HepG2 (cell line): ENCODE measurements around the gene SELENOH. TPM values are rescaled to one million over a fixed set of nuclear protein-coding genes. Genes with fewer than 3 reads are reported as not detected.

ENCODE experiments used
- ATF7 ChIP-seq, 2 experiments: fragments of 450-650 bp in 1 of 2; sonication (generic) in 1 of 2; formaldehyde crosslinking in 1 of 2; IDR thresholded peaks; 2 replicates each; pipeline versions ENCODE4 v1.4.0 to v1.6.1; 2016 to 2020; ENCODE audit warnings: antibody characterized with exemption in 1 of 2, mild to moderate bottlenecking in 1 of 2, missing genetic modification reagents in 1 of 2
- ATRX ChIP-seq: sonication (generic); formaldehyde crosslinking; IDR thresholded peaks from 2 replicates; pipeline ENCODE4 v1.4.0; 2020; ENCODE audit warnings: missing genetic modification reagents, borderline replicate concordance
- GATAD2A ChIP-seq: IDR thresholded peaks from 2 replicates; pipeline ENCODE4 v1.6.1; 2016
- NRL ChIP-seq: sonication (generic); formaldehyde crosslinking; IDR thresholded peaks from 2 replicates; pipeline ENCODE4 v1.5.0; 2020; ENCODE audit warnings: missing genetic modification reagents, mild to moderate bottlenecking, moderate library complexity, borderline replicate concordance
- RCOR2 ChIP-seq: IDR thresholded peaks from 2 replicates; pipeline ENCODE4 v1.6.1; 2016; ENCODE audit warnings: missing biosample characterization, missing genetic modification reagents
- RORA ChIP-seq: sonication (generic); formaldehyde crosslinking; IDR thresholded peaks from 2 replicates; pipeline ENCODE4 v1.5.0; 2020; ENCODE audit warnings: mild to moderate bottlenecking, missing genetic modification reagents, moderate library complexity
- SMYD3 ChIP-seq: sonication (generic); formaldehyde crosslinking; IDR thresholded peaks from 2 replicates; pipeline ENCODE4 v1.8.1; 2023; ENCODE audit warnings: mild to moderate bottlenecking, missing genetic modification reagents
- SOX13 ChIP-seq, 3 experiments: fragments of 450-650 bp in 1 of 3; sonication (generic) in 1 of 3; formaldehyde crosslinking in 1 of 3; IDR thresholded peaks in 2 of 3; conservative IDR thresholded peaks in 1 of 3; 2 replicates each; pipeline versions ENCODE4 v1.5.0 to v1.6.1; 2016 to 2020; ENCODE audit warnings: antibody characterized with exemption in 1 of 3, mild to moderate bottlenecking in 1 of 3, missing compliant biosample characterization in 1 of 3, missing genetic modification reagents in 1 of 3, moderate library complexity in 1 of 3
- ZNF256 ChIP-seq: sonication (generic); formaldehyde crosslinking; conservative IDR thresholded peaks from 2 replicates; pipeline ENCODE4 v1.4.0; 2020; ENCODE audit warnings: missing genetic modification reagents
- ZNF546 ChIP-seq: sonication (generic); formaldehyde crosslinking; conservative IDR thresholded peaks from 2 replicates; pipeline ENCODE4 v1.8.1; 2023; ENCODE audit warnings: mild to moderate bottlenecking, missing genetic modification reagents
- ZNF850 ChIP-seq: sonication (generic); formaldehyde crosslinking; conservative IDR thresholded peaks from 2 replicates; pipeline ENCODE4 v1.9.0; 2021; ENCODE audit warnings: mild to moderate bottlenecking, missing genetic modification reagents
- polyA plus RNA-seq, 8 experiments: library from polyadenylated mRNA; depleted of rRNA in 3 of 8; stranded (reverse) in 7 of 8; unstranded in 1 of 8; fragments of >200 nt; fragmentation: Illumina TruSeq in 4 of 8; extraction: Trizol in 4 of 8; gene quantifications; 2 replicates each; pipeline versions ENCODE4 v1.2.1 to v1.2.3, GENCODE V29; 2011 to 2016; ENCODE audit warnings: low read depth in 4 of 8, missing spikeins in 1 of 8, mixed read lengths in 1 of 8; ENCODE audit not compliant: insufficient read depth in 1 of 8
- total RNA-seq, 5 experiments: library from RNA; depleted of rRNA; stranded (reverse); fragments of >200 nt; fragmentation: Illumina TruSeq; extraction: Trizol; gene quantifications; 2 replicates each; pipeline ENCODE4 v1.2.3, GENCODE V29; 2016; ENCODE audit warnings: low read depth in 1 of 5
- TF ChIP-seq, protein P1 (sequence below): sonication (generic); formaldehyde crosslinking; IDR thresholded peaks from 2 replicates; pipeline ENCODE4 v1.5.1; 2020; ENCODE audit warnings: missing genetic modification reagents, mild to moderate bottlenecking, borderline replicate concordance
- TF ChIP-seq, protein P2 (sequence below): sonication (generic); formaldehyde crosslinking; IDR thresholded peaks from 2 replicates; pipeline ENCODE4 v1.5.1; 2020; ENCODE audit warnings: mild to moderate bottlenecking, missing genetic modification reagents, borderline replicate concordance
- TF ChIP-seq, protein P3 (sequence below): sonication (generic); formaldehyde crosslinking; IDR thresholded peaks from 2 replicates; pipeline ENCODE4 v1.9.0; 2022; ENCODE audit warnings: missing genetic modification reagents, mild to moderate bottlenecking, borderline replicate concordance
- TF ChIP-seq, protein P4 (sequence below): sonication (generic); formaldehyde crosslinking; IDR thresholded peaks from 2 replicates; pipeline ENCODE4 v1.4.0; 2020; ENCODE audit warnings: missing genetic modification reagents, borderline replicate concordance

SELENOH gene
- total and polyA plus RNA-seq, 2 of the 13 experiments (the other 11 are each of a cell fraction or from before 2014, with no cell fraction given): 27.2 to 77.4 TPM

DNA sequence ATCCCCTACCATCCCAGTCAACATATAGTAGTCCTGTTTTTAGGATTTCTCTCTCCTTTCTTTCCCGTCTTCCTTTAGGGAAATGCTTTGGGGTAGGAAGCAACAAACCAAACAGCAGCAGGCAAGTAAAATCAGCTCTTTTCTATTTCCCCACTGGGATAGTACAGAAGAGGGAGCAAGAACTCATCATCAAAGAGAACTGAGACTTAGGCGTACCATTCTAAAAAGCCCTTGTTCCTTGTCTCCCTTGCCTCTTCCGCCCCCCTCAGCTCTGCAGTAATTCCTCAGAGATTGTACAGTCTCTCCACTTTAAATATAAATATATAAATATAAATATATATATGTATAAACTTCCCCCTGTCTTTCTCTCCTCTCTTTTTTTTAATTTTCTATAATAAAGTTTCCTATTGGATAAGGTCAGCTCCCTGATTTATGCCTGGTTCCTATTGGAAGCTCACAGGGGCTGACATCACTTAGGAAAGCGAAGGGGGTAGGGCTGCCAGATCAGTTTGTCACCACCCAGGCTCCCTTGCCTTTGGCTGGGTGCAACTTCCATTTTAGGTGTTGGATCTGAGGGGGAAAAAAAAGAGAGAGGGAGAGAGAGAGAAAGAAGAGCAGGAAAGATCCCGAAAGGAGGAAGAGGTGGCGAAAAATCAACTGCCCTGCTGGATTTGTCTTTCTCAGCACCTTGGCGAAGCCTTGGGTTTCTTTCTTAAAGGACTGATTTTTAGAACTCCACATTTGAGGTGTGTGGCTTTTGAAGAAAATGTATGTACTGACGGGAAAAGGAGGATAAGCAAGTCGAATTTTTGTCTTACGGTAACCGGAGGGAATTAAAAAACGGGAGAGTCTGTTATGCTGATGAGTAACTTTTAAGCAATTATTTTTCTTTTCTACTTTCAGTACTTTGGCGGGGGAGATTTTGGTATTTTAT lies 20.3 kb downstream of the SELENOH start, which contains the start of gene CTNND1 (continued):
- TF ChIP-seq, protein P1, sequence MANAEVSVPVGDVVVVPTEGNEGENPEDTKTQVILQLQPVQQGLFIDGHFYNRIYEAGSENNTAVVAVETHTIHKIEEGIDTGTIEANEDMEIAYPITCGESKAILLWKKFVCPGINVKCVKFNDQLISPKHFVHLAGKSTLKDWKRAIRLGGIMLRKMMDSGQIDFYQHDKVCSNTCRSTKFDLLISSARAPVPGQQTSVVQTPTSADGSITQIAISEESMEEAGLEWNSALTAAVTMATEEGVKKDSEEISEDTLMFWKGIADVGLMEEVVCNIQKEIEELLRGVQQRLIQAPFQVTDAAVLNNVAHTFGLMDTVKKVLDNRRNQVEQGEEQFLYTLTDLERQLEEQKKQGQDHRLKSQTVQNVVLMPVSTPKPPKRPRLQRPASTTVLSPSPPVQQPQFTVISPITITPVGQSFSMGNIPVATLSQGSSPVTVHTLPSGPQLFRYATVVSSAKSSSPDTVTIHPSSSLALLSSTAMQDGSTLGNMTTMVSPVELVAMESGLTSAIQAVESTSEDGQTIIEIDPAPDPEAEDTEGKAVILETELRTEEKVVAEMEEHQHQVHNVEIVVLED (CRISPR knock-in tag): no peak
- no peak for TF ChIP-seq RCOR2
- TF ChIP-seq, protein P2, sequence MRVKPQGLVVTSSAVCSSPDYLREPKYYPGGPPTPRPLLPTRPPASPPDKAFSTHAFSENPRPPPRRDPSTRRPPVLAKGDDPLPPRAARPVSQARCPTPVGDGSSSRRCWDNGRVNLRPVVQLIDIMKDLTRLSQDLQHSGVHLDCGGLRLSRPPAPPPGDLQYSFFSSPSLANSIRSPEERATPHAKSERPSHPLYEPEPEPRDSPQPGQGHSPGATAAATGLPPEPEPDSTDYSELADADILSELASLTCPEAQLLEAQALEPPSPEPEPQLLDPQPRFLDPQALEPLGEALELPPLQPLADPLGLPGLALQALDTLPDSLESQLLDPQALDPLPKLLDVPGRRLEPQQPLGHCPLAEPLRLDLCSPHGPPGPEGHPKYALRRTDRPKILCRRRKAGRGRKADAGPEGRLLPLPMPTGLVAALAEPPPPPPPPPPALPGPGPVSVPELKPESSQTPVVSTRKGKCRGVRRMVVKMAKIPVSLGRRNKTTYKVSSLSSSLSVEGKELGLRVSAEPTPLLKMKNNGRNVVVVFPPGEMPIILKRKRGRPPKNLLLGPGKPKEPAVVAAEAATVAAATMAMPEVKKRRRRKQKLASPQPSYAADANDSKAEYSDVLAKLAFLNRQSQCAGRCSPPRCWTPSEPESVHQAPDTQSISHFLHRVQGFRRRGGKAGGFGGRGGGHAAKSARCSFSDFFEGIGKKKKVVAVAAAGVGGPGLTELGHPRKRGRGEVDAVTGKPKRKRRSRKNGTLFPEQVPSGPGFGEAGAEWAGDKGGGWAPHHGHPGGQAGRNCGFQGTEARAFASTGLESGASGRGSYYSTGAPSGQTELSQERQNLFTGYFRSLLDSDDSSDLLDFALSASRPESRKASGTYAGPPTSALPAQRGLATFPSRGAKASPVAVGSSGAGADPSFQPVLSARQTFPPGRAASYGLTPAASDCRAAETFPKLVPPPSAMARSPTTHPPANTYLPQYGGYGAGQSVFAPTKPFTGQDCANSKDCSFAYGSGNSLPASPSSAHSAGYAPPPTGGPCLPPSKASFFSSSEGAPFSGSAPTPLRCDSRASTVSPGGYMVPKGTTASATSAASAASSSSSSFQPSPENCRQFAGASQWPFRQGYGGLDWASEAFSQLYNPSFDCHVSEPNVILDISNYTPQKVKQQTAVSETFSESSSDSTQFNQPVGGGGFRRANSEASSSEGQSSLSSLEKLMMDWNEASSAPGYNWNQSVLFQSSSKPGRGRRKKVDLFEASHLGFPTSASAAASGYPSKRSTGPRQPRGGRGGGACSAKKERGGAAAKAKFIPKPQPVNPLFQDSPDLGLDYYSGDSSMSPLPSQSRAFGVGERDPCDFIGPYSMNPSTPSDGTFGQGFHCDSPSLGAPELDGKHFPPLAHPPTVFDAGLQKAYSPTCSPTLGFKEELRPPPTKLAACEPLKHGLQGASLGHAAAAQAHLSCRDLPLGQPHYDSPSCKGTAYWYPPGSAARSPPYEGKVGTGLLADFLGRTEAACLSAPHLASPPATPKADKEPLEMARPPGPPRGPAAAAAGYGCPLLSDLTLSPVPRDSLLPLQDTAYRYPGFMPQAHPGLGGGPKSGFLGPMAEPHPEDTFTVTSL (CRISPR knock-in tag): no peak
- TF ChIP-seq ATF7 (IDR thresholded peaks at IDR 0.05): peak; percentile 54
- TF ChIP-seq ATF7 (CRISPR knock-in tag; IDR thresholded peaks at IDR 0.05): peak; percentile 81; the same call in 1 of the 2 replicates
- no peak for TF ChIP-seq ATRX
- TF ChIP-seq ZNF256 (CRISPR knock-in tag): no peak
- no peak for TF ChIP-seq RORA (CRISPR knock-in tag)
- TF ChIP-seq ZNF546 (CRISPR knock-in tag): no peak
- no peak for TF ChIP-seq SMYD3
- TF ChIP-seq, protein P3, sequence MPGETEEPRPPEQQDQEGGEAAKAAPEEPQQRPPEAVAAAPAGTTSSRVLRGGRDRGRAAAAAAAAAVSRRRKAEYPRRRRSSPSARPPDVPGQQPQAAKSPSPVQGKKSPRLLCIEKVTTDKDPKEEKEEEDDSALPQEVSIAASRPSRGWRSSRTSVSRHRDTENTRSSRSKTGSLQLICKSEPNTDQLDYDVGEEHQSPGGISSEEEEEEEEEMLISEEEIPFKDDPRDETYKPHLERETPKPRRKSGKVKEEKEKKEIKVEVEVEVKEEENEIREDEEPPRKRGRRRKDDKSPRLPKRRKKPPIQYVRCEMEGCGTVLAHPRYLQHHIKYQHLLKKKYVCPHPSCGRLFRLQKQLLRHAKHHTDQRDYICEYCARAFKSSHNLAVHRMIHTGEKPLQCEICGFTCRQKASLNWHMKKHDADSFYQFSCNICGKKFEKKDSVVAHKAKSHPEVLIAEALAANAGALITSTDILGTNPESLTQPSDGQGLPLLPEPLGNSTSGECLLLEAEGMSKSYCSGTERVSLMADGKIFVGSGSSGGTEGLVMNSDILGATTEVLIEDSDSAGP (CRISPR knock-in tag): no peak
- no peak for TF ChIP-seq ZNF850 (CRISPR knock-in tag)
- no peak for TF ChIP-seq SOX13 (IDR thresholded peaks at IDR 0.05)
- peak in 1 of 2 experiments; percentile 65; a peak in 2 of 4 replicates for TF ChIP-seq SOX13 (CRISPR knock-in tag; conservative IDR thresholded peaks at IDR 0.05 in 1 of 2, IDR thresholded peaks at IDR 0.05 in 1 of 2)
- TF ChIP-seq NRL (CRISPR knock-in tag): no peak
- peak; percentile 75 for TF ChIP-seq GATAD2A (CRISPR knock-in tag)
- TF ChIP-seq, protein P4, sequence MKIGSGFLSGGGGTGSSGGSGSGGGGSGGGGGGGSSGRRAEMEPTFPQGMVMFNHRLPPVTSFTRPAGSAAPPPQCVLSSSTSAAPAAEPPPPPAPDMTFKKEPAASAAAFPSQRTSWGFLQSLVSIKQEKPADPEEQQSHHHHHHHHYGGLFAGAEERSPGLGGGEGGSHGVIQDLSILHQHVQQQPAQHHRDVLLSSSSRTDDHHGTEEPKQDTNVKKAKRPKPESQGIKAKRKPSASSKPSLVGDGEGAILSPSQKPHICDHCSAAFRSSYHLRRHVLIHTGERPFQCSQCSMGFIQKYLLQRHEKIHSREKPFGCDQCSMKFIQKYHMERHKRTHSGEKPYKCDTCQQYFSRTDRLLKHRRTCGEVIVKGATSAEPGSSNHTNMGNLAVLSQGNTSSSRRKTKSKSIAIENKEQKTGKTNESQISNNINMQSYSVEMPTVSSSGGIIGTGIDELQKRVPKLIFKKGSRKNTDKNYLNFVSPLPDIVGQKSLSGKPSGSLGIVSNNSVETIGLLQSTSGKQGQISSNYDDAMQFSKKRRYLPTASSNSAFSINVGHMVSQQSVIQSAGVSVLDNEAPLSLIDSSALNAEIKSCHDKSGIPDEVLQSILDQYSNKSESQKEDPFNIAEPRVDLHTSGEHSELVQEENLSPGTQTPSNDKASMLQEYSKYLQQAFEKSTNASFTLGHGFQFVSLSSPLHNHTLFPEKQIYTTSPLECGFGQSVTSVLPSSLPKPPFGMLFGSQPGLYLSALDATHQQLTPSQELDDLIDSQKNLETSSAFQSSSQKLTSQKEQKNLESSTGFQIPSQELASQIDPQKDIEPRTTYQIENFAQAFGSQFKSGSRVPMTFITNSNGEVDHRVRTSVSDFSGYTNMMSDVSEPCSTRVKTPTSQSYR (CRISPR knock-in tag): peak; percentile 72; the same call in 1 of the 2 replicates
